Astrocyte of the spinal cord (primary cell): ENCODE measurements around the gene RSAD2.

Experiments
- DNase-seq: peaks from one replicate; pipeline ENCODE4 v3.0.0; 2011; ENCODE audit warnings: low read depth, low spot score
- H3K4me3 ChIP-seq: 2 replicates; pipeline ENCODE4 v1.5.1; 2011; ENCODE audit warnings: low read depth, mild to moderate bottlenecking, low read length, moderate library complexity
- CTCF ChIP-seq: IDR thresholded peaks from 2 replicates; pipeline ENCODE4 v1.5.1; 2012; ENCODE audit warnings: low read depth, mild to moderate bottlenecking, low read length, inconsistent platforms
- in situ Hi-C: cut with HindIII; loops from 2 replicates; pipeline ENCODE4 v1.10.0; 2017; ENCODE audit warnings: low sequenced_read_pairs

The RSAD2 gene

DNA sequence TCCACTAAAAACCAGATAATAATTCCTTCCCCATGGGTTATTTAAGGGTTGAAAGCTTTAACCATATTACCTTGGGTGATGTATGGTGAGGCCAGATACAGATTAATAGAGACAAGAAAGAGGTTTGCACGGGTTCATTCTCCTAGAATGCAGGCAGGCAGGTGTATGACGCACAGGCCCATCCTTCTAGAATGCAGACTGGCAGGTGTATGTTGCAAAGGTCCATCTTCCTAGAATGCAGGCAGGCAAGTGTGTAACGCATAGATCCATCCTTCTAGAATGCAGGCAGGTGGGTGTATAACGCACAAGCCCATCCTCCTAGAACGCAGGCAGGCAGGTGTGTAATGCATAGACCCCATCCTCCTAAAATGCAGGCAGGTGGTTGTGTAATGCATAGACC is 3.9 kb downstream of the RSAD2 start:
- in situ Hi-C loops, result no loop called here
- no peak overlapping the region for H3K4me3 ChIP-seq
- TF ChIP-seq CTCF, result no peak
- no peak for DNase-seq

- no peak for DNase-seq
- no peak for TF ChIP-seq CTCF
- in situ Hi-C loops, result no loop called here
Measured at GRCh38 chr2:6883448-6884122, 6.0 kb downstream of the RSAD2 start.

DNA sequence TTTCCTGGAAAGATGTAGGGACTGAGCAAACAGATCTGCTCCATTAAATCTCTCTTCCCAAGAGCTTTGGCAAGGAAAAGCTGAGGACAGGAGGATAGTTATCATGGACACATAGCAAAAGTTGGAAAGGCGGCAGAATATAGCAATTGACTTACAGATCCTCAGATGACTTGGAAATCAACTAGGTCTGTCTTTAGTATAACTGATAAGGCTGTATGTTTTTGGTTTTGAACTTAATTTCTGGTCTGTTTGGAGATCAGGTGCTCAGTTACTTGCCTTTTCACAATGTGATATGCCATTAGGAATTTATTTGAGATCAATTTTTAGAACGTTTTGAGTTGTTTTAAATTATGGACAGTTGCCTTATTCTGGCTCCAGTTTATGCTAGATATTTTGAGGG is 8.0 kb downstream of the RSAD2 start:
- in situ Hi-C loops, result no loop called here
- DNase-seq, result no peak
- no peak overlapping the region for H3K4me3 ChIP-seq
- TF ChIP-seq CTCF, result no peak

More at GRCh38 chr2:6883448-6884122, 6.0 kb downstream of the RSAD2 start:
- no peak overlapping the region for H3K4me3 ChIP-seq

DNA sequence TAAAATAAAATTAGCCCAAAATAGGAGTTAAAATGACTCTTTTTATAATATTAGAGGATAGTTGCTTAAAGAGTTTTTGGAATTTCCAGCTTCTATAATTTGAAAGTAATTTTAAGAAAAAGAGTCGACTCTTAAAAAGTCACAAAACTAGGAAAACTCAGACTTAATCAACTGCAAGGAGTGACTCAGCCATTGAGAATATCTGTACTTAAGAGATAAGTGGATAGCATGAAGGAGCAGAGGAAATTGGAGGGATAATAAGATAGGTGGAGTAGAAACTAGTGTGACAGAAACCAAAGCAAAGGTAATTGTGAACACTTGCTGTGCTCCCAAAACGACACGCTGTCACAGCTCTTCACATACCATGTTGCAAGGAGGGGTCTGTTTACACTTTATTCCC is 8.4 kb downstream of the RSAD2 start:
- in situ Hi-C loops, result no loop called here
- no peak for TF ChIP-seq CTCF
- H3K4me3 ChIP-seq, result no peak overlapping the region
- no peak for DNase-seq

- no peak for DNase-seq
- in situ Hi-C loops, result no loop called here
- no peak for TF ChIP-seq CTCF
- H3K4me3 ChIP-seq, result no peak overlapping the region
Measured at GRCh38 chr2:6887751-6888192, 10.2 kb downstream of the RSAD2 start.

DNA sequence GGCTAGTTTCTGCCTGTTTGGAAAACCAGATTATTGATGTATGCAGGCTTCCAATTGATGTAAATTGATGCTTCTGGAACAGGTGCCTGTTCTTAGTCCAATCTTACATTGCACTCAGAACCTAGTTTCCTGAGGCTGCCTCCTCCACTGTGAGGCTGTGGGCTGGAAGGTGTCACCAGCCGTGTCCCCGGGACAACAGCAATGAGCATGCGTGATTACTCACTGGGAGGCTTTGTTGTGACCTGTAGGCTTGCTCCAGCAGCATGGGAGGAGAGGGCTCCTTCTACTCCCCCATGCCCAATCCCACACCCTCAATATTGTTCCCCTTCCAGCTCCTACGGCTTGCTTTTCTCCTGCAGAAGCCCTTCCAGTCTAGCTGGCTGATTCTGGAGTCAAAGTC is 11.1 kb downstream of the RSAD2 start:
- in situ Hi-C loops, result no loop called here
- DNase-seq, result no peak
- TF ChIP-seq CTCF, result no peak
- no peak overlapping the region for H3K4me3 ChIP-seq
